Middle frontal gyrus (tissue), 1 donor: ENCODE results near the gene CCR9.
"Not testable (repeated sequence)": the region's sequence is repeated elsewhere in the genome, so short reads cannot be mapped to it uniquely, and the experiment has no call there.

Source experiments
- DNase-seq: peaks from one replicate; pipeline ENCODE4 v3.0.0-alpha.2; 2015; ENCODE audit warnings: low spot score; ENCODE audit errors: extremely low spot score

Gene CCR9

GRCh38 chr3:45885979-45886705, at the start of gene CCR9:
Gene CCR9 (plus strand): TSS chr3:45886543. CDS start chr3:45894934, 8,391 bp downstream.
- DNase-seq = no peak

- no peak for DNase-seq
These were observed 47.9 kb upstream of the CCR9 start for GRCh38 chr3:45838466-45838865.

GRCh38 chr3:45841420-45841756, 45.0 kb upstream of the CCR9 start:
- no peak for DNase-seq

- DNase-seq = peak; percentile 88
These were observed 44.4 kb upstream of the CCR9 start, which contains the start of gene LZTFL1 for GRCh38 chr3:45841757-45842491. Gene LZTFL1 (minus strand): TSS chr3:45842119. CDS start chr3:45841991, 128 bp downstream.

GRCh38 chr3:45842851-45843625, 43.3 kb upstream of the CCR9 start:
- no peak for DNase-seq

- no peak for DNase-seq
These were observed 41.7 kb upstream of the CCR9 start for GRCh38 chr3:45844616-45845015.

GRCh38 chr3:45848392-45848791, 38.0 kb upstream of the CCR9 start:
- DNase-seq = no peak

GRCh38 chr3:45852828-45853227, 33.5 kb upstream of the CCR9 start:
- DNase-seq = no peak

GRCh38 chr3:45856323-45856722, 30.0 kb upstream of the CCR9 start:
- not testable (repeated sequence) for DNase-seq

GRCh38 chr3:45857024-45857423, 29.3 kb upstream of the CCR9 start:
- not testable (repeated sequence) for DNase-seq

GRCh38 chr3:45858809-45859543, 27.4 kb upstream of the CCR9 start:
- DNase-seq = no peak

GRCh38 chr3:45860481-45860880, 25.9 kb upstream of the CCR9 start:
- no peak for DNase-seq

GRCh38 chr3:45861043-45861719, 25.2 kb upstream of the CCR9 start:
- DNase-seq = no peak

- DNase-seq = no peak
These were observed 21.4 kb upstream of the CCR9 start for GRCh38 chr3:45864760-45865519.

- DNase-seq = no peak
These were observed 20.8 kb upstream of the CCR9 start for GRCh38 chr3:45865563-45865962.

GRCh38 chr3:45868213-45868612, 18.1 kb upstream of the CCR9 start:
- DNase-seq = no peak

GRCh38 chr3:45868650-45869049, 17.7 kb upstream of the CCR9 start:
- DNase-seq = no peak

GRCh38 chr3:45869638-45870037, 16.7 kb upstream of the CCR9 start:
- no peak for DNase-seq

- no peak for DNase-seq
These were observed 16.2 kb upstream of the CCR9 start for GRCh38 chr3:45870099-45870498.

GRCh38 chr3:45871780-45872179, 14.6 kb upstream of the CCR9 start:
- DNase-seq = no peak
